ENCODE results near the gene ASPRV1.
"Not testable (repeated sequence)": the region's sequence is repeated elsewhere in the genome, so short reads cannot be mapped to it uniquely, and the experiment has no call there.

Gene ASPRV1

GRCh38 chr2:69961496-69961895, at the start of gene ASPRV1:
ASPRV1 (minus strand) TSS chr2:69961631; CDS start chr2:69961436, 195 bp downstream.
- DNase-seq, result no peak

DNA sequence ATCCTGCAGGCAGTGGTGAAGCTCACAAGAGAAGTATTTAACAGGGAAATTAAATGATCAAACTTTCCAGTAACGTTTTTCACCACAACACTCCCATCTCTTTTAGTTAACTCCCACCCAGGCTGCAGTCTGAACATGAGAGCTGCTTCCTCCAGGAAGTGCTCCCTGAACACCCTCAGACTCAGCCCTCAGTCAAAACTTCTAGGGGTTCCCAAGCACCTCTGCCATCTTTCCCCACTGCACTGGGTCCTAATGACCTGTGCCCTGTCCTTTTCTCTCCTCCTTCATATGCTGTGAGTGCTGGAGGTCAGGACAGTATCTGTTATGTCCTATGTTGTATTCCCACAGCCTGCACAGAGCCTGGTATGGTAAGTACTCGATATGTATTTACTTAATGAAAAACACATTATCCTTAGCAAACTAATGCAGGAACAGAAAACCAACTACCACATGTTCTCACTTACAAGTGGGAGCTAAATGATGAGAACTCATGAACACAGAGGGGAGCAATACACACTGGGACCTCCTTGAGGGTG, 49.2 kb upstream of the ASPRV1 start:
- no peak for DNase-seq

DNA sequence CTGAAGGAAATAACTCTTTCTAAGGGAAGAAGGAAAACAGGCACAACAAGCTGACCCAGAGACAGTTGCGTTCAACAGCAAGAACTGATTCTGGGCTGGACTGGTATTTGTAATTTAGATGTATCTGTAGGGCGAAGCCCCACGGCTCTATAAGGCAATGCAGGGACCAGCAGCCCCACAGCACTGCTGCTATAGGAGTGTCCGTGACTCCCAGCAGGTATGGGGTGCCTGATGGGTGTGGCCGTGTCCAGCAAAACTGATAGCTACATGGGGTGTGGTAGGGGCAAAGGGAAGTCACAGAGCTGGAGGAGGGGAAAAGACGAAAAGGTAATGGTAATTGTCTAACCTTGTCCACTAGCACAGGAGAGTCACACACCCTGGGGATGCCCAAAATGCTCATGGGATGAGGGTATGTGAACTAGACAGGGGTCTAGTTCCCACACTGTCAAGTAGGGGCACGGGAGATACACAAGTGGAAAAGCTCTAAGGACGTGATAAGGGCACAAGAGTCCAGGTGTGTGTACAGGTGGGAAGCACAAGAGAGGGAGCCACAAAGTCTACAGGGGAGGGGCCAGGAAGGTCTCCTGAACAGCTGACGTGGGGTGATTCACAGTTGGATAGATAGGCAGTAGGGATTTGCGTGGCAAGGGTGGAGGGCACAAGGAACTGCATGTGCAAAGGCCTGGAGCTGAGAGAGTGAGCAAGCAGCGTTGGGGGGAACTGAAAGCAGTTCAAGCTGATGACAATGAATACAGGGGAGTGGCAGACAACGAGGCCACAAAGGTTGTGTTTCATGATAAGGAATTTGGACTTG, 48.5 kb upstream of the ASPRV1 start:
- DNase-seq, result no peak

DNA sequence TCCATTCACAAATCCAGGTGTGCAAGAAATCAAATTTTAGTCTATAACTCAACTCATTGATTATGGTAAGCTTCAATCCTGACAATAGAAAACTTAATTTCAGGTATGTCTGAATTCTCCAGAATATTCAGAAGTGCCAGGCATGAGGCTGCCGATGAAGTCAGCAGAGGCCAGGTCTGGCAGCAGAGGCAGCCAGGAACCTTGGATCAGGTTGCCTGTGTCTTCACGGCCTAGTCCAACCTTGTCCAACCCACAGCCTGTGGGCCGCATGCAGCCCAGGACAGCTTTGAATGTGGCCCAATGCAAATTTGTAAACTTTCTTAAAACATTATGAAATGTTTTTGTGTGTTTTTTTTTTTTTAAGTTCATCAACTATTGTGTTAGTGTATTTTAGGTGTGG, 46.9 kb upstream of the ASPRV1 start:
- DNase-seq, result no peak

GRCh38 chr2:70007151-70007550, 45.7 kb upstream of the ASPRV1 start:
- no peak for DNase-seq

GRCh38 chr2:70006447-70006784, 45.0 kb upstream of the ASPRV1 start:
- DNase-seq, result no peak

DNA sequence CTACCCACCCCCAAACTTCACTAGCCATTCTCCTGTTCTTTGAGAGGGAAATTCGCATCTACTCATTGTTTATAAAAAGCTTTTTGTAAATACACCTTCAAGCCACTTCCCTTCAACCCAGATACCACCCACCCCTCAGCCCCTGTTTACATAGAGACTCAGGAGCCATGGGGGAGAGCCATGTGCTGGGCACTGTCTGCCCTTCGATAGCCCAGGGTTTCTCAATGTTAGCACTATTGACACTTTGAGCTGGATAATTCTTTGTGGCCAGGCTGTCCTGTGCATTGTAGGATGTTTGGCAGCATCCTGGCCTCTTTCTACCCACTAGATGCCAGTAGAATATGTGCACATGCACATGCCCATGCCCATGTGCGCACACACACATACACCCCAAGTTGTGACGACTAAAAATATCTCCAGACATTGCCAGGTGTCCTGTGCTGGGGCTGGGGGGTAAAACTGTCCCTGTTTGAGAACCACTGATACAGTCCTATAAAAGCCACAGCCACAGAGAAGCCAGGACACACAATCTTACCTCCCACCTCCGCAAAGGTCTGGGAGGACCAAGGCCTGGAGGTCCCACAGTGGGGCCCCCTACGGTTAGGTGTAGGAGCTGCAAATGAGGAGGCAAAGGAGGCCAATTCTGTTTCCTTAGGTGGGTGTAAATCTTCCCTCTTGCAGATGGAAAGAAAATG, 44.5 kb upstream of the ASPRV1 start:
- no peak for DNase-seq

DNA sequence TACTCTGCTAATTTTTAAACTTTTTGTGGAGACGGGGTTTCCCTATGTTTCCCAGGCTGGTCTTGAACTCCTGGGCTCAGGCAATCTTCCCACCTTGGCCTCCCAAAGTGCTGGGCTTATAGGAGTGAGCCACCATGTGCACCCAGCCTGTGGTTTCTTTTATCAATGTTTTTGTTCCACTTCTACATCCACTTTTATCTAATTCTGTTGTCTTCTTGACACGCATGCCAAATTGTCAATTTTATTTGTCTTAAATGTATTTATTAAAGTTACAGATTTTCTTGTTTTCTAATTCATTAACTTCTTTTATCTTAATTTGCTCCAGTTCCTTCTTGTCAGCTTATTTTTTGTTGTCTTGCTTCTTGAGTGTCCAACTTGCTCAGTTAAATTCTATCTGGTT, 43.8 kb upstream of the ASPRV1 start:
- DNase-seq, result no peak

DNA sequence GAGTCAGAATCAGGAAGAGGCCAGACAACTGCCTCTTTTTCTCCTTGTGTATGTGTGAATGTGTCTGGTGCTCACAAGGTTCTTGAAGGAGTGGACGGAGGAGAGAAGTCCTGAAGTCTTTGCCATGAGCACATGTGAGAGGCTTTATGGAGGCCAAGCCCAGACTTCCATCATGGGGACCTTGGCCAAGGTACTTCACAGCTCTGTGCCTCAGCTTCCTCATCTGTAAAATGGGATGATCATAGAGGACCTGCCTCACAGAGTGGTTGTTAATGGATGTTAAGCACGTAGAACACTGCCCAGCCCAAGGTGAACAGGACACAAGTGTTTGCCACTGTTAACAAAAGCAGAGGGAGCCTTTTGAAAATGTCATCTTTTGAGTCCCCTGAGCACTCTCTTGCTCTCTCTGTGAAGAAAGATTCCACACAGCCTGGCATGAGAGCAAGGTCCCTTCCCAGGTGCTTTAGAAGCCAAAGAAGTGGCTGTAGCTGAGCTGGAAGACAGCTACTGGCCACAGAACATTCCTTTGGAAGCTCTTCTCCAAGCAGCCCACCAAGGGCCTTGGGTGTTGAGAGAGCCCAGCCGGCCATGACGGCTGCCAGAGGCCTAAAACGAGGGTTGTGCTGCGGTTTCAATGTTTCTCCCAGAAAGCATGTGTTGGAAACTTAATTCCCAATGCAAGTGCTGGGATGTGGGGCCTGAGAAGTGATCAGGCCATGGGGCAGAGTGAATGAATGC, 41.8 kb upstream of the ASPRV1 start:
- no peak for DNase-seq

- DNase-seq, result no peak
Observed at GRCh38 chr2:70002241-70002899, 40.9 kb upstream of the ASPRV1 start.

- not testable (repeated sequence) for DNase-seq
Observed at GRCh38 chr2:70000529-70000928, 39.1 kb upstream of the ASPRV1 start.

DNA sequence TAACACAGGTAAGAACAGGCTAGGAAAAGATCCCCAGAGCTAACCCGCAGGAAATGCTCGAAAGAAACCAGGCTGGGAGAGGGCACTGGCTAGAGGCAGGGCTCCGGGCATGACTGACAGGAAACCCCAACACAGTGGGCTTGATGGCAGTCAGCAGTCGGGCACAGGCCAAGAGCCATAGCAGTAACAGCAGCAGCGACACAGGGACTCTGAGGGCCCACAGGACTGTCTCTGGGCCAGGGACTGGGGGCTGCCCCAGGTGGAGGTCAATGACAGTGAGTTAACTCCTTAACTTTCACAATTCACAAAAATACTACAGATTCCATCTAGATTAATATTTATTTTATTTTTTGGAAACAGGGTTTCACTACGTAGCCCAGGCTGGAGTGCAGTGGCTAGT, 37.3 kb upstream of the ASPRV1 start:
- DNase-seq, result no peak

- DNase-seq, result no peak
Observed at GRCh38 chr2:69997015-69997830, 35.8 kb upstream of the ASPRV1 start.

DNA sequence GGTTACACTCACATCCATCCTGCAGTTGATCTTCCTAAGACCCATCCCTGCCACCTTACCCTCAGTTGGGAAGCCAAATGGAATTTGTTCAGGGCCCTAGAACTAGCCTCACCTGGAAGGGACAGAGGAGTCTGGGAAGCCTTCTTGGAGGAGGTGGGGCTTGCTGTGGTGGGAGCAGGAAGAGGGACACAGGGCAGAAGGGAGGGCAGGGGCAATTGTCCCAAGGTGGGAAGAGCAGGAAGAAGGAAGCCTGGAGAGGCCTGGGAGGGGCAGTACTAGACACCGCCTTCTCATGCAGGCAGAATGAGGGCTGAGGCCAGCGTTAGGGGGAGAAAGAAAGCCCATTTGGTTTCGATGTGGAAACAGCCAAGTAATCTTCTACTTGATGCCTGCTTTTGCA, 34.1 kb upstream of the ASPRV1 start:
- DNase-seq, result no peak

DNA sequence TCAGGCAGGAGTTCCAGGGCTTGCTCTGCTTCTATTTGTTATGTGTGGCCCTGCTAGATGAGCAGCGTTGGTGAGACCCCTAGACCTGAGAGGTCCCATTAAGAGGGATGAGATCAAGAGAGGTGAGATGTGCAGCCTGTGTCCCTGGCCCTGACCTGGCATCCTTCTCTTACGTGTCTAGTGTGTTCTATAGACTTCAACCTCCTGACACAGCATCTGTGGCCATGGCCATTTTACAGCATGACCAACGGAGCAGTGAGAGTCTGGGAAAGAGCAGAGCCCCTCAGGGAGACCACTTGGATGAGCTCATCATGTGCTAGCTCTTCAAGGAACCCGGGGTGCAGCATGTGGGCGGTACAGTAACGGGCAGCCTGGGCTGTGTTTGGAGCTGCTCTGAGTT, 32.7 kb upstream of the ASPRV1 start:
- DNase-seq, result no peak

DNA sequence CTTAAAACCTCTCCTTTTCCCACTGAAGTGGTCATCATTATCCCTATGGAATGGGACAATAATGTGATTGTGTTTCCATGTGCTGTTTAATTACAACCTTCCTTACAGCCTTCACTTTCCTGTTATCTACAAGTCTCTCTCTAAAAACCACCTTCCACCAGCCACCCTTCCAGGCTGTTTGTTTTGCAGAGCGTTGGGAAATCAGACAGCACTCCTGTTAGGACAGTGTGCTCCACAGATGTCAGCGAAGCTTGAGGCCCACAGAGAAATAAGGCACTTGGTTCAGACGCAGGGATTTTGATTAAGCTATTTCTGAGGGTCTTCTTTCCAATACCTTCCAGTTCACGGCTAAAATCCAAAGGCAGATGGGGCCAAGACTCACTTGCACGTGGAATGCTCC, 32.3 kb upstream of the ASPRV1 start:
- no peak for DNase-seq

DNA sequence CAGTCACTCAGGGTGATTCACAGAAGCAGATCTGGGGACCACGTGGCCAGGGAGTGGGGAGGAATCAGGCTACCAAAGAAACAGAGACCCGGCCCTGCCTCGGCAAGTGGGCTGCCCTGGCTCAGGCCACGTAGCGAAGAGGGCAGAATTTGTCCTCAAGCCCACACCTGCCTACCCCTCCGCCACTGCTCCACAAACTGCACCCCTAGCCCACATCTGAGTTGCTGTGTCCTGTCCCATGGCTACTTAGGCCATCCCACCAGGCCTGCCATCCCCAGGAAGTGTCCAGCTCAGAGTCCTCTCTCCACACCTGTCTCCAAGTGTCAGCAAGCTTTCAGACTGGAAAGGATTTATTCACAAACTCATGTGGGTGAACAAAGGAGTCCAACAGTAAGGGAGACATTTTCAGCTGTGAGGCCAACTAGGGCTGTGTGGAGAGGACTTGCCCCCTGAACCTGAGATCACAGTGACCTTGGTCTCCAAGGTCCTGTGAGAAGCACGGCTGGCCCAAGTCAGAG, 31.7 kb upstream of the ASPRV1 start:
- no peak for DNase-seq

- DNase-seq, result no peak
Observed at GRCh38 chr2:69992310-69993047, 31.0 kb upstream of the ASPRV1 start.

DNA sequence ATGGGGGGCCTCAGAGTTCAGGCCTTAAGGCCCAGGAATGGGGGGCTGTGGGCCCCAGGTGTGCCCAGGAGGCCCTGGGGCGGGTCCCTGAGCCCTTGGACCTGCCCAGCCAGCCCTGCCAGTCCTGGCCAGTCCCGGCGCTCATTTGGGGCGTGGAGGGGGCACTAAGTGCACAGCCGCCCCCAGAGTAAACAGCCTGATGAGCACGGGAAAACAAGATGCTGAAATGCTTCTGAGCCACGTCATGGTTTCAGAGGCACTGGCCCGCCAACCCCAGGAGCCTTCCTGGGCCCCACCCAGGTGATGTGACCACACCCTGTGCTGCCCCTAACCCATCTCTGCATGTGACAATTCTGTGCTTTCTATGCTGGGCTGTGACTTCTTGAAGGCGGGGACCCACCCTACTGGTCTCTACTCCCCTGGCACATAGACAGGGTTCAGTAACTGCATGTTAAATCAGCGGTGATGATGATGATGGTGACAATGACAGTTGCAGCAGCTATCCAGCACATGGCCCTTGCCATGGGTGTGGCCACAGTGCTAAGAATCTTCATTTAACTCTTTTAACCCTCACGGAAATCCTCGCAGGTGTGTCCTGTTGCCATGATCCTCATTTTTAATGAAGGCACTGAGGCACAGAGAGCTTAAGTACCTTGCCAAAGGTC, 28.1 kb upstream of the ASPRV1 start:
- DNase-seq, result no peak

- DNase-seq, result no peak
Observed at GRCh38 chr2:69989009-69989408, 27.6 kb upstream of the ASPRV1 start.

Data from GDM1 (cell line).